ENCODE measurements around the gene WFIKKN1. TPM values are rescaled to one million over a fixed set of nuclear protein-coding genes. Genes with fewer than 3 reads are reported as not detected.

The WFIKKN1 gene
- total RNA-seq, 2 experiments from 2014 or later = 0.47 to 1.2 TPM

GRCh38 chr16:682493-683395 is 52.0 kb downstream of the WFIKKN1 start:
- intact Hi-C loops (cut with micrococcal nuclease; ENCODE audit: unreplicated experiment) = loop anchor here (5.0 kb wide), 1 partner anchor 40 kb away; the partner anchor contains the start of gene ANTKMT
- ChIA-PET CTCF (ENCODE audit: unreplicated experiment) (no interaction called here), POLR2A (no interaction called here)
- Histone ChIP-seq H2AFZ (ENCODE audit: low read length) (no peak overlapping the region), H3K9me3 (ENCODE audit: low read length) (no peaks in the 10 kb centered on the region), H3K9me2 (ENCODE audit: insufficient read depth, low read length) (no peaks in the 10 kb centered on the region), H3K4me3 (ENCODE audit: low read depth, low read length, poor library complexity, severe bottlenecking) (peak overlapping the region; percentile 83), H3K79me2 (ENCODE audit: insufficient read depth, low read depth, low read length) (peaks cover 25% of the 10 kb centered on the region; the same call in 1 of the 2 replicates), H3K27ac (ENCODE audit: low read depth, low read length, poor library complexity, severe bottlenecking) (no peak overlapping the region), H4K20me1 (ENCODE audit: insufficient read depth, low read length) (peaks cover 5% of the 10 kb centered on the region; the same call in 1 of the 2 replicates), H3K4me2 (ENCODE audit: low read length) (peak overlapping the region; percentile 96), H3K4me1 (ENCODE audit: insufficient read depth, low read length, poor library complexity, severe bottlenecking) (peaks cover 34% of the 10 kb centered on the region), H3K36me3 (ENCODE audit: insufficient read depth, low read length) (peaks cover 46% of the 10 kb centered on the region)
- no peak for DNase-seq (ENCODE audit: low spot score)
- no TSS peak for BruUV-seq (replicated peaks)
- TF ChIP-seq CTCF (conservative IDR thresholded peaks at IDR 0.05; ENCODE audit: low read length) (no peak), EZH2phosphoT487 (IDR thresholded peaks at IDR 0.05; ENCODE audit: borderline replicate concordance, low read depth, low read length) (no peak)

- Histone ChIP-seq H3K36me3 (ENCODE audit: insufficient read depth, low read length) (peaks cover 46% of the 10 kb centered on the region), H3K9me2 (ENCODE audit: insufficient read depth, low read length) (no peaks in the 10 kb centered on the region), H3K4me1 (ENCODE audit: insufficient read depth, low read length, poor library complexity, severe bottlenecking) (peaks cover 34% of the 10 kb centered on the region), H4K20me1 (ENCODE audit: insufficient read depth, low read length) (peaks cover 5% of the 10 kb centered on the region; the same call in 1 of the 2 replicates), H3K9me3 (ENCODE audit: low read length) (no peaks in the 10 kb centered on the region), H2AFZ (ENCODE audit: low read length) (no peak overlapping the region), H3K4me3 (ENCODE audit: low read depth, low read length, poor library complexity, severe bottlenecking) (peak overlapping the region; percentile 83), H3K79me2 (ENCODE audit: insufficient read depth, low read depth, low read length) (peaks cover 25% of the 10 kb centered on the region; the same call in 1 of the 2 replicates), H3K4me2 (ENCODE audit: low read length) (peak overlapping the region; percentile 96), H3K27ac (ENCODE audit: low read depth, low read length, poor library complexity, severe bottlenecking) (peak overlapping the region; percentile 33)
- ChIA-PET POLR2A (no interaction called here), CTCF (ENCODE audit: unreplicated experiment) (no interaction called here)
- no peak for DNase-seq (ENCODE audit: low spot score)
- BruUV-seq (replicated peaks) = no TSS peak
- TF ChIP-seq CTCF (conservative IDR thresholded peaks at IDR 0.05; ENCODE audit: low read length) (no peak), EZH2phosphoT487 (IDR thresholded peaks at IDR 0.05; ENCODE audit: borderline replicate concordance, low read depth, low read length) (no peak)
- intact Hi-C loops (cut with micrococcal nuclease; ENCODE audit: unreplicated experiment) = loop anchor here (5.0 kb wide), 1 partner anchor 39 kb away; the partner anchor contains the start of gene ANTKMT
These were observed 52.7 kb downstream of the WFIKKN1 start for GRCh38 chr16:683396-684070.

Other genes with a start within 250 kb of the WFIKKN1 start
- gene PGAP6, start 249.0 kb upstream of the WFIKKN1 start, total RNA-seq (2014; rRNA removed; shearing (Covaris generic)) = 40.1 and 50.6 TPM in 2 replicates
- gene PGAP6, start 249.0 kb upstream of the WFIKKN1 start, total RNA-seq (2022) = 34.3 and 41.2 TPM in 2 replicates
- 25.0 and 28.3 TPM in 2 replicates for gene NME4, start 233.8 kb upstream of the WFIKKN1 start, total RNA-seq (2014; rRNA removed; shearing (Covaris generic))
- 24.3 and 25.0 TPM in 2 replicates for gene NME4, start 233.8 kb upstream of the WFIKKN1 start, total RNA-seq (2022)
- gene DECR2, start 229.1 kb upstream of the WFIKKN1 start, total RNA-seq (2014; rRNA removed; shearing (Covaris generic)) = 7.5 and 8.0 TPM in 2 replicates
- gene DECR2, start 229.1 kb upstream of the WFIKKN1 start, total RNA-seq (2022) = 14.4 and 15.9 TPM in 2 replicates
- gene RAB11FIP3, start 205.3 kb upstream of the WFIKKN1 start, total RNA-seq (2014; rRNA removed; shearing (Covaris generic)) = 29.0 and 29.9 TPM in 2 replicates
- gene RAB11FIP3, start 205.3 kb upstream of the WFIKKN1 start, total RNA-seq (2022) = 47.5 and 51.2 TPM in 2 replicates
- gene CAPN15, start 103.3 kb upstream of the WFIKKN1 start, total RNA-seq (2014; rRNA removed; shearing (Covaris generic)) = 23.1 and 32.9 TPM in 2 replicates
- 43.9 and 54.0 TPM in 2 replicates for gene CAPN15, start 103.3 kb upstream of the WFIKKN1 start, total RNA-seq (2022)
- not detected in 2 replicates for gene PRR35, start 70.6 kb upstream of the WFIKKN1 start, total RNA-seq (2014; rRNA removed; shearing (Covaris generic))
- gene PRR35, start 70.6 kb upstream of the WFIKKN1 start, total RNA-seq (2022) = not detected in 2 replicates
- gene NHLRC4, start 64.0 kb upstream of the WFIKKN1 start, total RNA-seq (2014; rRNA removed; shearing (Covaris generic)) = 3.7 and 4.2 TPM in 2 replicates
- gene NHLRC4, start 64.0 kb upstream of the WFIKKN1 start, total RNA-seq (2022) = 2.5 and 2.6 TPM in 2 replicates
- 32.3 and 39.0 TPM in 2 replicates for gene PIGQ, start 61.0 kb upstream of the WFIKKN1 start, total RNA-seq (2014; rRNA removed; shearing (Covaris generic))
- 51.4 and 54.2 TPM in 2 replicates for gene PIGQ, start 61.0 kb upstream of the WFIKKN1 start, total RNA-seq (2022)
- gene RAB40C, start 40.9 kb upstream of the WFIKKN1 start, total RNA-seq (2014; rRNA removed; shearing (Covaris generic)) = 18.2 and 20.9 TPM in 2 replicates
- gene RAB40C, start 40.9 kb upstream of the WFIKKN1 start, total RNA-seq (2022) = 18.3 and 19.3 TPM in 2 replicates
- gene METTL26, start 5.3 kb downstream of the WFIKKN1 start, total RNA-seq (2014; rRNA removed; shearing (Covaris generic)) = 135 and 152 TPM in 2 replicates
- 83.9 and 99.0 TPM in 2 replicates for gene METTL26, start 5.3 kb downstream of the WFIKKN1 start, total RNA-seq (2022)
- gene MCRIP2, start 10.8 kb downstream of the WFIKKN1 start, total RNA-seq (2014; rRNA removed; shearing (Covaris generic)) = 62.8 and 63.2 TPM in 2 replicates
- gene MCRIP2, start 10.8 kb downstream of the WFIKKN1 start, total RNA-seq (2022) = 47.8 and 64.1 TPM in 2 replicates
- 77.6 and 110 TPM in 2 replicates for gene WDR90, start 18.4 kb downstream of the WFIKKN1 start, total RNA-seq (2014; rRNA removed; shearing (Covaris generic))
- gene WDR90, start 18.4 kb downstream of the WFIKKN1 start, total RNA-seq (2022) = 143 and 153 TPM in 2 replicates
- gene RHOT2, start 37.1 kb downstream of the WFIKKN1 start, total RNA-seq (2014; rRNA removed; shearing (Covaris generic)) = 129 and 136 TPM in 2 replicates
- 129 and 133 TPM in 2 replicates for gene RHOT2, start 37.1 kb downstream of the WFIKKN1 start, total RNA-seq (2022)
- gene RHBDL1, start 44.7 kb downstream of the WFIKKN1 start, total RNA-seq (2014; rRNA removed; shearing (Covaris generic)) = 3.8 and 4.2 TPM in 2 replicates
- gene RHBDL1, start 44.7 kb downstream of the WFIKKN1 start, total RNA-seq (2022) = 3.6 and 4.2 TPM in 2 replicates
- gene STUB1, start 49.4 kb downstream of the WFIKKN1 start, total RNA-seq (2014; rRNA removed; shearing (Covaris generic)) = 85.5 and 111 TPM in 2 replicates
- gene STUB1, start 49.4 kb downstream of the WFIKKN1 start, total RNA-seq (2022) = 72.4 and 78.6 TPM in 2 replicates
- 70.6 and 82.3 TPM in 2 replicates for gene JMJD8, start 53.3 kb downstream of the WFIKKN1 start, total RNA-seq (2014; rRNA removed; shearing (Covaris generic))
- gene JMJD8, start 53.3 kb downstream of the WFIKKN1 start, total RNA-seq (2022) = 46.8 and 48.7 TPM in 2 replicates
- gene WDR24, start 59.4 kb downstream of the WFIKKN1 start, total RNA-seq (2014; rRNA removed; shearing (Covaris generic)) = 10.3 and 11.6 TPM in 2 replicates
- gene WDR24, start 59.4 kb downstream of the WFIKKN1 start, total RNA-seq (2022) = 24.0 and 28.9 TPM in 2 replicates
- gene FBXL16, start 74.8 kb downstream of the WFIKKN1 start, total RNA-seq (2014; rRNA removed; shearing (Covaris generic)) = 0.16 and 0.28 TPM in 2 replicates
- gene FBXL16, start 74.8 kb downstream of the WFIKKN1 start, total RNA-seq (2022) = 0.42 and 0.52 TPM in 2 replicates
- gene METRN, start 84.1 kb downstream of the WFIKKN1 start, total RNA-seq (2014; rRNA removed; shearing (Covaris generic)) = 9.5 and 15.9 TPM in 2 replicates
- 12.2 and 14.4 TPM in 2 replicates for gene METRN, start 84.1 kb downstream of the WFIKKN1 start, total RNA-seq (2022)
- gene ANTKMT, start 90.2 kb downstream of the WFIKKN1 start, total RNA-seq (2014; rRNA removed; shearing (Covaris generic)) = 44.8 and 51.3 TPM in 2 replicates
- gene ANTKMT, start 90.2 kb downstream of the WFIKKN1 start, total RNA-seq (2022) = 45.5 and 46.5 TPM in 2 replicates
- 25.8 and 35.9 TPM in 2 replicates for gene CCDC78, start 95.5 kb downstream of the WFIKKN1 start, total RNA-seq (2014; rRNA removed; shearing (Covaris generic))
- gene CCDC78, start 95.5 kb downstream of the WFIKKN1 start, total RNA-seq (2022) = 52.6 and 57.9 TPM in 2 replicates
- gene HAGHL, start 96.1 kb downstream of the WFIKKN1 start, total RNA-seq (2014; rRNA removed; shearing (Covaris generic)) = 28.1 and 30.8 TPM in 2 replicates
- 56.3 and 57.9 TPM in 2 replicates for gene HAGHL, start 96.1 kb downstream of the WFIKKN1 start, total RNA-seq (2022)
- 142 and 169 TPM in 2 replicates for gene CIAO3, start 110.0 kb downstream of the WFIKKN1 start, total RNA-seq (2014; rRNA removed; shearing (Covaris generic))
- gene CIAO3, start 110.0 kb downstream of the WFIKKN1 start, total RNA-seq (2022) = 156 and 173 TPM in 2 replicates
- 0.13 TPM in 1 of 2 replicates, not detected in the other for gene MSLN, start 129.7 kb downstream of the WFIKKN1 start, total RNA-seq (2014; rRNA removed; shearing (Covaris generic))
- 0.30 and 0.44 TPM in 2 replicates for gene MSLN, start 129.7 kb downstream of the WFIKKN1 start, total RNA-seq (2022)
- gene RPUSD1, start 157.4 kb downstream of the WFIKKN1 start, total RNA-seq (2014; rRNA removed; shearing (Covaris generic)) = 51.4 and 64.1 TPM in 2 replicates
- 42.1 and 48.6 TPM in 2 replicates for gene RPUSD1, start 157.4 kb downstream of the WFIKKN1 start, total RNA-seq (2022)
- gene CHTF18, start 157.6 kb downstream of the WFIKKN1 start, total RNA-seq (2014; rRNA removed; shearing (Covaris generic)) = 98.9 and 125 TPM in 2 replicates
- gene CHTF18, start 157.6 kb downstream of the WFIKKN1 start, total RNA-seq (2022) = 145 and 146 TPM in 2 replicates
- gene GNG13, start 169.7 kb downstream of the WFIKKN1 start, total RNA-seq (2014; rRNA removed; shearing (Covaris generic)) = not detected in 2 replicates
- not detected in 2 replicates for gene GNG13, start 169.7 kb downstream of the WFIKKN1 start, total RNA-seq (2022)